GM12878 (cell line): Measurements from ENCODE around the gene COTL1. TPM values are rescaled to one million over a fixed set of nuclear protein-coding genes. Genes with fewer than 3 reads are reported as not detected.

Experiments
- ATAC-seq: fragments of 200-7000 bp; cut with Tn5 transposase; 3 replicates; pipeline ENCODE4 v1.9.1; 2020; ENCODE audit warnings: mild to moderate bottlenecking, moderate library complexity
- BruUV-seq: library from RNA; stranded (reverse); fragments of 400-500 nt; replicated peaks from 2 replicates; lab custom pipeline; 2021; lab: Mats Ljungman, UMichigan
- CTCF ChIA-PET: fragments of 300-600 bp; sonication (Branson Sonifier 250); formaldehyde crosslinking; extraction: SDS; loops from one replicate; lab custom pipeline; 2021; ENCODE audit warnings: inconsistent platforms; lab: Yijun Ruan, JAX
- POLR2A ChIA-PET: fragments of 350-600 bp; formaldehyde crosslinking; extraction: SDS; loops from one replicate; lab custom pipeline; 2021; ENCODE audit warnings: inconsistent platforms; lab: Charles Lee
- RAD21 ChIA-PET: fragments of 300-600 bp; sonication (Branson Sonifier 250); formaldehyde crosslinking; loops from one replicate; lab custom pipeline; 2023; ENCODE audit warnings: antibody characterized with exemption; ENCODE audit not compliant: unreplicated experiment; lab: Charles Lee
- SMC1A ChIA-PET: fragments of 300-600 bp; sonication (Branson Sonifier 250); formaldehyde crosslinking; loops from one replicate; lab custom pipeline; 2023; ENCODE audit not compliant: unreplicated experiment, uncharacterized antibody; lab: Charles Lee
- DNase-seq: peaks from one replicate; pipeline ENCODE4 v3.0.0-alpha.2; 2011; ENCODE audit warnings: low read depth, low spot score
- FAIRE-seq: peaks from 3 replicates; lab custom pipeline; 2011; peaks lifted over from hg19 to GRCh38; lab: Jason Lieb, UNC
- H2AFZ ChIP-seq: 2 replicates; pipeline ENCODE4 v1.6.0; 2011; ENCODE audit warnings: low read depth, low read length, control low read depth; ENCODE audit not compliant: control insufficient read depth
- H3K27ac ChIP-seq: 2 replicates; pipeline ENCODE4 v1.5.1; 2011; ENCODE audit warnings: control low read depth; ENCODE audit not compliant: control insufficient read depth, insufficient read depth
- H3K27me3 ChIP-seq, 2 experiments: replicated peaks in 1 of 2; 2 replicates each; pipeline versions ENCODE4 v1.6.0 to v1.6.1; 2011; ENCODE audit warnings: low read length in 1 of 2; ENCODE audit not compliant: control insufficient read depth in 2 of 2, insufficient read depth in 2 of 2
- H3K36me3 ChIP-seq, 2 experiments: 2 replicates each; pipeline ENCODE4 v1.5.1; 2011; ENCODE audit warnings: low read length in 1 of 2; ENCODE audit not compliant: control insufficient read depth in 2 of 2, insufficient read depth in 2 of 2
- H3K4me1 ChIP-seq: 2 replicates; pipeline ENCODE4 v1.6.1; 2011; ENCODE audit warnings: mild to moderate bottlenecking, low read length, moderate library complexity, mixed read lengths; ENCODE audit not compliant: control insufficient read depth, insufficient read depth
- H3K4me2 ChIP-seq: 2 replicates; pipeline ENCODE4 v1.6.0; 2011; ENCODE audit warnings: control low read depth; ENCODE audit not compliant: control insufficient read depth, insufficient read depth
- H3K4me3 ChIP-seq: fragments of 200-600 bp; sonication (generic); 2 replicates; pipeline ENCODE4 v1.5.1; 2016
- H3K79me2 ChIP-seq: 2 replicates; pipeline ENCODE4 v1.6.0; 2011; ENCODE audit warnings: low read length; ENCODE audit not compliant: control insufficient read depth, insufficient read depth
- H3K9ac ChIP-seq: 2 replicates; pipeline ENCODE4 v1.8.0; 2011; ENCODE audit warnings: low read length, control low read depth, mixed read lengths; ENCODE audit not compliant: control insufficient read depth, insufficient read depth
- H3K9me3 ChIP-seq: replicated peaks from 3 replicates; pipeline ENCODE4 v1.5.1; 2011; ENCODE audit warnings: mild to moderate bottlenecking, low read length; ENCODE audit not compliant: control insufficient read depth, insufficient read depth
- H4K20me1 ChIP-seq: 2 replicates; pipeline ENCODE4 v1.6.0; 2011; ENCODE audit not compliant: control insufficient read depth, insufficient read depth
- ATF7 ChIP-seq: fragments of 450-650 bp; IDR thresholded peaks from 2 replicates; pipeline ENCODE4 v1.6.1; 2016; ENCODE audit warnings: low read depth, mild to moderate bottlenecking
- CEBPB ChIP-seq, 2 experiments: fragments of 150-350 bp in 1 of 2; IDR thresholded peaks; 2 replicates each; pipeline ENCODE4 v1.6.1; 2012 to 2014; ENCODE audit warnings: low read depth in 2 of 2, low read length in 2 of 2, borderline replicate concordance in 1 of 2, inconsistent platforms in 1 of 2
- CREB1 ChIP-seq: IDR thresholded peaks from 2 replicates; pipeline ENCODE4 v1.6.1; 2012; ENCODE audit warnings: low read depth, mild to moderate bottlenecking, inconsistent platforms
- CREM ChIP-seq: IDR thresholded peaks from 2 replicates; pipeline ENCODE4 v1.6.1; 2014; ENCODE audit warnings: antibody characterized with exemption, low read depth
- EZH2 ChIP-seq: IDR thresholded peaks from 2 replicates; pipeline ENCODE4 v1.6.1; 2012; ENCODE audit warnings: low read depth, mild to moderate bottlenecking, control low read depth, inconsistent platforms, low read length, borderline replicate concordance; ENCODE audit not compliant: control insufficient read depth
- FOXK2 ChIP-seq: fragments of 450-650 bp; IDR thresholded peaks from 2 replicates; pipeline ENCODE4 v1.6.1; 2017; ENCODE audit warnings: mild to moderate bottlenecking, moderate library complexity
- HDGF ChIP-seq: fragments of 450-650 bp; IDR thresholded peaks from 2 replicates; pipeline ENCODE4 v1.6.1; 2016; ENCODE audit warnings: antibody characterized with exemption
- IKZF1 ChIP-seq: fragments of 450-650 bp; conservative IDR thresholded peaks from 2 replicates; pipeline ENCODE4 v1.6.1; 2017; ENCODE audit warnings: antibody characterized with exemption, mild to moderate bottlenecking
- KAT2A ChIP-seq: conservative IDR thresholded peaks from 2 replicates; pipeline ENCODE4 v1.6.1; 2011; ENCODE audit warnings: low read depth, low read length; ENCODE audit not compliant: control insufficient read depth
- LARP7 ChIP-seq: fragments of 450-650 bp; IDR thresholded peaks from 2 replicates; pipeline ENCODE4 v1.6.1; 2017; ENCODE audit warnings: mild to moderate bottlenecking
- MEF2B ChIP-seq: fragments of 450-650 bp; IDR thresholded peaks from 2 replicates; pipeline ENCODE4 v1.6.1; 2018; ENCODE audit warnings: mild to moderate bottlenecking, moderate library complexity; ENCODE audit not compliant: partially characterized antibody, poor library complexity, severe bottlenecking
- MLLT1 ChIP-seq: fragments of 450-650 bp; IDR thresholded peaks from 2 replicates; pipeline ENCODE4 v1.6.1; 2016; ENCODE audit warnings: mild to moderate bottlenecking
- NRF1 ChIP-seq: conservative IDR thresholded peaks from 2 replicates; pipeline ENCODE4 v1.6.1; 2011; ENCODE audit warnings: mild to moderate bottlenecking, low read depth, low read length, improper control_type of control experiment
- PAX5 ChIP-seq: IDR thresholded peaks from 2 replicates; pipeline ENCODE4 v1.6.1; 2011; ENCODE audit warnings: low read depth, low read length, borderline replicate concordance
- RBBP5 ChIP-seq: fragments of 200-600 bp; sonication (generic); conservative IDR thresholded peaks from 2 replicates; pipeline ENCODE4 v1.6.1; 2016
- SREBF2 ChIP-seq: IDR thresholded peaks from 2 replicates; pipeline ENCODE4 v1.6.1; 2012; ENCODE audit warnings: mild to moderate bottlenecking, low read length
- WRNIP1 ChIP-seq: IDR thresholded peaks from 2 replicates; pipeline ENCODE4 v1.6.1; 2011; ENCODE audit warnings: low read depth, low read length, improper control_type of control experiment, borderline replicate concordance
- YBX1 ChIP-seq: fragments of 450-650 bp; IDR thresholded peaks from 2 replicates; pipeline ENCODE4 v1.6.1; 2016; ENCODE audit warnings: antibody characterized with exemption
- ZNF592 ChIP-seq: fragments of 450-650 bp; IDR thresholded peaks from 2 replicates; pipeline ENCODE4 v1.6.1; 2017; ENCODE audit warnings: mild to moderate bottlenecking, moderate library complexity
- WGBS: methylation state at CpG from one replicate; pipeline ENCODE4 v1.1.6; 2016; ENCODE audit warnings: low lambda C conversion rate; ENCODE audit not compliant: insufficient replicate concordance, insufficient coverage; ENCODE audit errors: missing lambda C conversion rate; 5-methylcytosine and 5-hydroxymethylcytosine counted together
- in situ Hi-C: fragments of 300-500 bp; cut with MboI; formaldehyde crosslinking; loops from 9 replicates; pipeline ENCODE4 v1.14.3; 2018; ENCODE audit warnings: mixed read lengths
- intact Hi-C: fragments of 100-400 bp; cut with micrococcal nuclease; formaldehyde crosslinking; loops from one replicate; pipeline ENCODE4 v1.14.2; 2022; ENCODE audit not compliant: unreplicated experiment
- polyA plus RNA-seq, 11 experiments: library from polyadenylated mRNA; depleted of rRNA in 4 of 11; unstranded in 6 of 11; stranded (reverse) in 5 of 11; fragments of >200 nt; fragmentation: Nextera tagmentation in 4 of 11; fragmentation: Illumina TruSeq in 1 of 11; extraction: Ambion mirVana in 4 of 11; extraction: Trizol in 1 of 11; gene quantifications; 1 replicate in 1 of 11; 2 replicates in 10 of 11; pipeline versions ENCODE4 v1.2.1 to v1.2.3, GENCODE V29; 2011 to 2016; ENCODE audit warnings: inconsistent platforms in 2 of 11, missing spikeins in 2 of 11, low read depth in 1 of 11
- total RNA-seq, 4 experiments: library from RNA; depleted of rRNA in 3 of 4; stranded (reverse); fragments of >200 nt in 3 of 4; fragmentation: Illumina TruSeq in 1 of 4; extraction: Trizol in 1 of 4; gene quantifications; 2 replicates each; pipeline versions ENCODE4 v1.2.1 to v1.2.3, GENCODE V29; 2013 to 2021

Gene COTL1
- total and polyA plus RNA-seq, 10 of the 15 experiments (the other 5 are each of a cell fraction or from before 2014, with no cell fraction given): 140 to 894 (median 330) TPM

- Histone ChIP-seq H3K79me2 (peaks cover 91% of the 10 kb centered on the region), H4K20me1 (no peaks in the 10 kb centered on the region), H3K27ac (peak overlapping the region; percentile 100), H3K36me3 (peaks cover 2 to 7% of the 10 kb centered on the region in 2 experiments; a peak in 3 of 4 replicates), H3K4me3 (peak overlapping the region; percentile 61), H2AFZ (no peak overlapping the region), H3K4me2 (peak overlapping the region; percentile 83), H3K4me1 (peaks cover 79% of the 10 kb centered on the region), H3K9me3 (no peaks in the 10 kb centered on the region; the same call in 2 of the 3 replicates), H3K9ac (peak overlapping the region; percentile 70), H3K27me3 (no peaks in the 10 kb centered on the region)
- CTCF ChIA-PET: interaction anchor here (0.5 to 5.4 kb wide), 6 partner anchors 8 to 93 kb away, joined by 3 to 42 read pairs (median 6); no protein-coding TSS in a partner anchor
- ATAC-seq (peak; percentile 7), DNase-seq (no peak), FAIRE-seq (no peak)
- SMC1A ChIA-PET: interaction anchor here (1.7 to 14.5 kb wide), 7 partner anchors 9 to 97 kb away, joined by 6 to 229 read pairs (median 11); partner anchors contain the start of genes COTL1 and MEAK7
- BruUV-seq: no TSS peak
- WGBS: 9% methylated on average over 23 of the region's 23 CpGs
- in situ Hi-C loops: loop anchor here (10.0 to 25.0 kb wide), 2 partner anchors 648 to 959 kb away; partner anchors contain the start of gene OSGIN1
- POLR2A ChIA-PET: interaction anchor here (0.6 to 16.2 kb wide), 6 partner anchors 10 to 97 kb away, joined by 3 to 214 read pairs (median 4); partner anchors contain the start of gene COTL1
- intact Hi-C loops: no loop called here
- RAD21 ChIA-PET: interaction anchor here (2.4 to 13.6 kb wide), 3 partner anchors 15 to 126 kb away, joined by 8 to 224 read pairs (median 79); partner anchors contain the start of gene COTL1
- TF ChIP-seq SREBF2 (no peak), CREB1 (no peak), LARP7 (no peak; the same call in 1 of the 2 replicates), KAT2A (no peak), ATF7 (no peak), HDGF (peak; percentile 82; the same call in 1 of the 2 replicates), YBX1 (no peak), CREM (0 out of 2 replicates have a peak, but pooled peaks have one; percentile 12), MEF2B (peak; percentile 91), FOXK2 (no peak), MLLT1 (peak; percentile 64), PAX5 (peak; percentile 54; the same call in 1 of the 2 replicates), ZNF592 (no peak), RBBP5 (no peak), NRF1 (no peak), CEBPB (IDR thresholded peaks at IDR 0.05; ENCODE audit: borderline replicate concordance in 1 of 2, low read depth in 2 of 2, low read length in 2 of 2) (no peak), EZH2 (no peak), IKZF1 (peak; percentile 90), WRNIP1 (no peak)
Measured at GRCh38 chr16:84603140-84603816, 14.6 kb downstream of the COTL1 start.
